ENCODE results near the gene MOCS1.
A peak's percentile ranks its signal among the peaks of the same experiment; 100 is the strongest.

MOCS1 gene

GRCh38 chr6:39951191-39951590 is 16.9 kb upstream of the MOCS1 start:
- H3K4me2 ChIP-seq (ENCODE audit: low read length), result no peak overlapping the region
- no peaks in the 10 kb centered on the region for H3K9me3 ChIP-seq (ENCODE audit: control insufficient read depth, low read length)
- no peak overlapping the region for H3K4me3 ChIP-seq (ENCODE audit: low read depth, low read length)
- H3K9ac ChIP-seq, result no peak overlapping the region
- TF ChIP-seq, protein P1, sequence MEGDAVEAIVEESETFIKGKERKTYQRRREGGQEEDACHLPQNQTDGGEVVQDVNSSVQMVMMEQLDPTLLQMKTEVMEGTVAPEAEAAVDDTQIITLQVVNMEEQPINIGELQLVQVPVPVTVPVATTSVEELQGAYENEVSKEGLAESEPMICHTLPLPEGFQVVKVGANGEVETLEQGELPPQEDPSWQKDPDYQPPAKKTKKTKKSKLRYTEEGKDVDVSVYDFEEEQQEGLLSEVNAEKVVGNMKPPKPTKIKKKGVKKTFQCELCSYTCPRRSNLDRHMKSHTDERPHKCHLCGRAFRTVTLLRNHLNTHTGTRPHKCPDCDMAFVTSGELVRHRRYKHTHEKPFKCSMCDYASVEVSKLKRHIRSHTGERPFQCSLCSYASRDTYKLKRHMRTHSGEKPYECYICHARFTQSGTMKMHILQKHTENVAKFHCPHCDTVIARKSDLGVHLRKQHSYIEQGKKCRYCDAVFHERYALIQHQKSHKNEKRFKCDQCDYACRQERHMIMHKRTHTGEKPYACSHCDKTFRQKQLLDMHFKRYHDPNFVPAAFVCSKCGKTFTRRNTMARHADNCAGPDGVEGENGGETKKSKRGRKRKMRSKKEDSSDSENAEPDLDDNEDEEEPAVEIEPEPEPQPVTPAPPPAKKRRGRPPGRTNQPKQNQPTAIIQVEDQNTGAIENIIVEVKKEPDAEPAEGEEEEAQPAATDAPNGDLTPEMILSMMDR (IDR thresholded peaks at IDR 0.05), result no peak
- no peak overlapping the region for H3K27ac ChIP-seq
- no peaks in the 10 kb centered on the region for H3K27me3 ChIP-seq (ENCODE audit: control insufficient read depth, insufficient read depth, low read length)
- H2AFZ ChIP-seq, result no peak overlapping the region
- H3K79me2 ChIP-seq, result no peaks in the 10 kb centered on the region
- peaks cover 7% of the 10 kb centered on the region for H3K4me1 ChIP-seq
- no peaks in the 10 kb centered on the region for H3K36me3 ChIP-seq (ENCODE audit: control insufficient read depth, insufficient read depth, low read length)

DNA sequence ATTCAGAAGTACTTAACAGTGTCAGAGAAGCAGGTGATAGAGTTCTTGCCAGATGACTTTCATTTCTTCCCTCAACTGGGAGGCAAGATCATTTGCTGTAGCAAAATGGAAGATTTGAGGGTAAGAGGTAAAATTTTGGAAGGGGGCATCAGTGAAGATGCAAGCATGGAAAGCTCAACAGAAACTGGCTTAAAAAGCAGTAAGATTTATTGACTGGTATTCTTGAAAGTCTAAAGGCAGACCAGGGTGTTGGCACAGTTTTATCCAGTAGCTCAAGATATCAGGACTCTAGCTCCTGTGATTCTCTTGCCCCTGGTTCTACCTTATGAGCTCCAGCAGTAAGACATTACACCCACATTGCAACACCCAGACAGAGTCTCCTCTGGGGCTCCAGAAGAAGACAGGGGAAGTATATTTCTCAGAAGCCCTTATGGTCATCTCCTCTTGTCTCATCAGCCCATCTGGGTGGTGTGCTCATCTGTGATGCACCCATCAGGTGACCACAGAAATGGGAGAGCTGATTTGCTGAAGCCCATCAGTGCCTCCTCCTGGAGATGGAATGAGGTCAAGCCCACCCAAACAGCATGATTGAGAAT is 16.0 kb upstream of the MOCS1 start:
- H3K9ac ChIP-seq, result no peak overlapping the region
- H3K9me3 ChIP-seq (ENCODE audit: control insufficient read depth, low read length), result no peaks in the 10 kb centered on the region
- H3K4me1 ChIP-seq, result peaks cover 7% of the 10 kb centered on the region
- no peaks in the 10 kb centered on the region for H3K27me3 ChIP-seq (ENCODE audit: control insufficient read depth, insufficient read depth, low read length)
- H3K79me2 ChIP-seq, result no peaks in the 10 kb centered on the region
- H2AFZ ChIP-seq, result no peak overlapping the region
- no peak overlapping the region for H3K4me3 ChIP-seq (ENCODE audit: low read depth, low read length)
- no peak overlapping the region for H3K27ac ChIP-seq
- TF ChIP-seq, protein P1 (IDR thresholded peaks at IDR 0.05), result no peak
- no peaks in the 10 kb centered on the region for H3K36me3 ChIP-seq (ENCODE audit: control insufficient read depth, insufficient read depth, low read length)
- H3K4me2 ChIP-seq (ENCODE audit: low read length), result no peak overlapping the region

GRCh38 chr6:39948199-39948791 is 14.0 kb upstream of the MOCS1 start:
- no peaks in the 10 kb centered on the region for H3K9me3 ChIP-seq (ENCODE audit: control insufficient read depth, low read length)
- TF ChIP-seq, protein P1 (IDR thresholded peaks at IDR 0.05), result no peak
- H2AFZ ChIP-seq, result peak overlapping the region; percentile 29
- no peaks in the 10 kb centered on the region for H3K27me3 ChIP-seq (ENCODE audit: control insufficient read depth, insufficient read depth, low read length)
- no peak overlapping the region for H3K27ac ChIP-seq
- H3K9ac ChIP-seq, result no peak overlapping the region
- no peaks in the 10 kb centered on the region for H3K36me3 ChIP-seq (ENCODE audit: control insufficient read depth, insufficient read depth, low read length)
- no peak overlapping the region for H3K4me3 ChIP-seq (ENCODE audit: low read depth, low read length)
- H3K4me2 ChIP-seq (ENCODE audit: low read length), result no peak overlapping the region
- H3K79me2 ChIP-seq, result no peaks in the 10 kb centered on the region
- peaks cover 7% of the 10 kb centered on the region for H3K4me1 ChIP-seq

DNA sequence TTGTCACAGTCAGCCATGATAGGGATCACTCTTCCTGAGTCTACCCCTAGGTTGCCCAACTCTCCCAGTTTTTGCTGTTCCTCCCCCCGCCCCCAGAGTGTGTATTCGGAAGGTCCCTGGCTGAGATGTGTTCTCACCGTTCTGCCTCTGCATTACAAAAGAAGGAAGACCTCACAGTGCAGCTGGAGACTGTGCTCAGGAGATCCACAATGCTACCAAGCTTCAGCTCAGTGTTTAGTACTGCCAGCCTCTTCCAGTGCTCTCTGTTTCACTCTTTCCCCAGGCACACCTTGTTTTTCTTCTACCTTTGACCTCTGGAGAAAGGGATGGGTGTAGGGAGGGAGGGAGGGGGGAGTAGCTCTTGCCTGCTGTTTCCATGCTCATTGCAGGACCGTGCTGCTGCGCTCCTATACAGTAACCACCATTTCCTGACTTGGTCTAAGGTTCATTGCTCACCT is 13.4 kb upstream of the MOCS1 start:
- Histone ChIP-seq H2AFZ (peak overlapping the region; percentile 51), H3K27me3 (ENCODE audit: control insufficient read depth, insufficient read depth, low read length) (no peaks in the 10 kb centered on the region), H3K4me1 (peaks cover 7% of the 10 kb centered on the region), H3K79me2 (no peaks in the 10 kb centered on the region), H3K4me3 (ENCODE audit: low read depth, low read length) (no peak overlapping the region), H3K4me2 (ENCODE audit: low read length) (no peak overlapping the region), H3K9me3 (ENCODE audit: control insufficient read depth, low read length) (no peaks in the 10 kb centered on the region), H3K9ac (no peak overlapping the region), H3K27ac (no peak overlapping the region), H3K36me3 (ENCODE audit: control insufficient read depth, insufficient read depth, low read length) (no peaks in the 10 kb centered on the region)
- TF ChIP-seq, protein P1 (IDR thresholded peaks at IDR 0.05), result no peak

- Histone ChIP-seq H3K9ac (no peak overlapping the region), H3K27ac (no peak overlapping the region), H3K4me2 (ENCODE audit: low read length) (no peak overlapping the region), H3K79me2 (no peaks in the 10 kb centered on the region), H3K36me3 (ENCODE audit: control insufficient read depth, insufficient read depth, low read length) (no peaks in the 10 kb centered on the region), H3K27me3 (ENCODE audit: control insufficient read depth, insufficient read depth, low read length) (no peaks in the 10 kb centered on the region), H2AFZ (no peak overlapping the region), H3K9me3 (ENCODE audit: control insufficient read depth, low read length) (no peaks in the 10 kb centered on the region), H3K4me1 (peaks cover 7% of the 10 kb centered on the region), H3K4me3 (ENCODE audit: low read depth, low read length) (no peak overlapping the region)
- TF ChIP-seq, protein P1 (IDR thresholded peaks at IDR 0.05), result no peak
Measured at GRCh38 chr6:39945626-39946025, 11.4 kb upstream of the MOCS1 start.
